Gastrocnemius medialis (tissue), 4 donors: ENCODE data around the gene FBXW2. TPM values are rescaled to one million over a fixed set of nuclear protein-coding genes. Genes with fewer than 3 reads are reported as not detected.
A peak's percentile ranks its signal among the peaks of the same experiment; 100 is the strongest.
"Not testable (repeated sequence)": the region's sequence is repeated elsewhere in the genome, so short reads cannot be mapped to it uniquely, and the experiment has no call there.

Experiments used
- ATAC-seq, 2 donors: fragments of 150-250 bp; one replicate each; pipeline ENCODE4 v1.9.1; 2016
- DNase-seq, 2 donors: peaks; one replicate each; pipeline ENCODE4 v3.0.0-alpha.2; 2019
- H3K27ac ChIP-seq, 4 donors: fragments of 200-600 bp; sonication (generic); 1 replicate in 1 of 4; 2 replicates in 3 of 4; pipeline ENCODE4 v1.5.1; 2016 to 2018; ENCODE audit warnings: mild to moderate bottlenecking in 2 of 4, moderate library complexity in 1 of 4
- H3K27me3 ChIP-seq, 3 donors: fragments of 200-600 bp; sonication (generic) in 2 of 3; 1 replicate in 1 of 3; 2 replicates in 2 of 3; pipeline versions ENCODE4 v1.5.1 to v1.6.0; 2016 to 2019; ENCODE audit warnings: mild to moderate bottlenecking in 1 of 3, moderate library complexity in 1 of 3
- H3K36me3 ChIP-seq, 2 donors: fragments of 200-600 bp; sonication (generic) in 1 of 2; one replicate each; pipeline ENCODE4 v1.5.1; 2017 to 2018
- H3K4me1 ChIP-seq, 2 donors: fragments of 200-600 bp; sonication (generic) in 1 of 2; one replicate each; pipeline ENCODE4 v1.5.1; 2016 to 2017; ENCODE audit warnings: mild to moderate bottlenecking in 2 of 2
- H3K4me3 ChIP-seq, 4 donors: fragments of 200-600 bp; sonication (generic) in 3 of 4; 1 replicate in 1 of 4; 2 replicates in 3 of 4; pipeline ENCODE4 v1.5.1; 2016 to 2019; ENCODE audit warnings: mild to moderate bottlenecking in 2 of 4
- H3K9me3 ChIP-seq, 3 donors: fragments of 200-600 bp; sonication (generic) in 2 of 3; 1 replicate in 1 of 3; 2 replicates in 2 of 3; pipeline ENCODE4 v1.5.1; 2016 to 2019
- CTCF ChIP-seq, 5 experiments: fragments of 450-650 bp in 3 of 5; fragments of 200-600 bp in 2 of 5; sonication (generic) in 2 of 5; IDR thresholded peaks in 4 of 5; conservative IDR thresholded peaks in 1 of 5; 1 replicate in 4 of 5; 2 replicates in 1 of 5; pipeline ENCODE4 v1.5.1; 2016 to 2019; ENCODE audit warnings: antibody characterized with exemption in 5 of 5, mild to moderate bottlenecking in 3 of 5, moderate library complexity in 3 of 5
- POLR2A ChIP-seq, 2 donors: fragments of 450-650 bp; IDR thresholded peaks; one replicate each; pipeline ENCODE4 v1.6.1; 2017; ENCODE audit warnings: antibody characterized with exemption in 2 of 2, mild to moderate bottlenecking in 2 of 2, moderate library complexity in 2 of 2
- in situ Hi-C, 4 donors: fragments of 200-750 bp; cut with MboI; loops; one replicate each; pipeline versions ENCODE4 v1.15.0 to v1.8.0; 2017; ENCODE audit warnings: low sequenced_read_pairs in 4 of 4
- intact Hi-C: fragments of 100-400 bp; cut with DNase I; formaldehyde crosslinking; loops from one replicate; pipeline ENCODE4 v1.15.1; 2023; ENCODE audit warnings: low total_unique reads
- total RNA-seq, 4 donors: library from RNA; depleted of rRNA; stranded (reverse); fragments of >200 nt; gene quantifications; one replicate each; pipeline versions ENCODE4 v1.1.0 to v1.2.3, GENCODE V29; 2016

Gene FBXW2
- total RNA-seq, 4 donors from 2014 or later: 17.0 to 20.0 (median 19.0) TPM

- intact Hi-C loops: no loop called here
- ATAC-seq: no peak
- Histone ChIP-seq H3K9me3 (peaks cover 0 to 8% (median 0%) of the 10 kb centered on the region in 3 donors), H3K36me3 (no peaks in the 10 kb centered on the region), H3K4me3 (no peak overlapping the region), H3K27me3 (no peaks in the 10 kb centered on the region), H3K27ac (no peak overlapping the region), H3K4me1 (no peaks in the 10 kb centered on the region)
- TF ChIP-seq POLR2A (IDR thresholded peaks at IDR 0.05): no peak
- no peak for TF ChIP-seq CTCF (IDR thresholded peaks at IDR 0.05 in 4 of 5, conservative IDR thresholded peaks at IDR 0.05 in 1 of 5)
- in situ Hi-C loops: no loop called here
- no peak for DNase-seq
These were observed 14.6 kb upstream of the FBXW2 start for GRCh38 chr9:120807607-120808379.

- H3K36me3 ChIP-seq, DNase-seq, in situ Hi-C loops, H3K4me1 ChIP-seq, H3K27me3 ChIP-seq, H3K9me3 ChIP-seq, intact Hi-C loops, ATAC-seq, H3K27ac ChIP-seq, H3K4me3 ChIP-seq: not testable (repeated sequence)
These were observed 11.7 kb upstream of the FBXW2 start for GRCh38 chr9:120804784-120805363.

DNA sequence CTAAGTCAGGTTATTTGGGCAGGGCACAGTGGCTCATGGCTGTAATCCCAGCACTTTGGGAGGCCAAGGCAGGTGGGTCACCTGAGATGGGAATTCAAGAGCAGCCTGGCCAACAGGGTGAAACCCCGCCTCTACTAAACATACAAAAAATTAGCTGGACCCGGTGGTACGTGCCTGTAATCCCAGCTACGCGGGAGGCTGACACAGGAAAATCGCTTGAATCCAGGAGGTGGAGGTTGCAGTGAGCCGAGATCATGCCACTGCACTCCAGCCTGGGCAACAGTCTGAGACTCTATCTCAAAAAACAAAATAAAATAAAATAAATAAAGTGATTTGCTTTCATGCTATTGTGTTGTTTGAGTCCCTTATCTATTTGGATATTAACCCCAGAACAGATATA is 8.2 kb upstream of the FBXW2 start:
- DNase-seq: no peak
- H3K36me3 ChIP-seq: no peaks in the 10 kb centered on the region
- H3K9me3 ChIP-seq: no peaks in the 10 kb centered on the region
- in situ Hi-C loops (no loop called here), intact Hi-C loops (no loop called here)
- ATAC-seq: no peak
- no peak overlapping the region for H3K27ac ChIP-seq
- H3K4me1 ChIP-seq: no peaks in the 10 kb centered on the region
- TF ChIP-seq CTCF (IDR thresholded peaks at IDR 0.05 in 4 of 5, conservative IDR thresholded peaks at IDR 0.05 in 1 of 5): no peak
- no peak overlapping the region for H3K4me3 ChIP-seq
- H3K27me3 ChIP-seq: no peaks in the 10 kb centered on the region

- Histone ChIP-seq H3K27me3 (no peaks in the 10 kb centered on the region), H3K9me3 (no peaks in the 10 kb centered on the region), H3K36me3 (peaks cover 0 to 22% of the 10 kb centered on the region in 2 donors), H3K4me1 (peaks cover 38 to 44% of the 10 kb centered on the region in 2 donors), H3K27ac (peak overlapping the region in 1 of 4 donors; percentile 84), H3K4me3 (no peak overlapping the region)
- ATAC-seq (no peak), DNase-seq (no peak)
- TF ChIP-seq POLR2A (IDR thresholded peaks at IDR 0.05) (no peak), CTCF (IDR thresholded peaks at IDR 0.05 in 4 of 5, conservative IDR thresholded peaks at IDR 0.05 in 1 of 5) (no peak)
- intact Hi-C loops (loop anchor here (5.0 kb wide), 1 partner anchor 209 kb away; the partner anchor contains the start of gene CDK5RAP2), in situ Hi-C loops (no loop called here)
These were observed 2.1 kb downstream of the FBXW2 start for GRCh38 chr9:120791161-120791560.

DNA sequence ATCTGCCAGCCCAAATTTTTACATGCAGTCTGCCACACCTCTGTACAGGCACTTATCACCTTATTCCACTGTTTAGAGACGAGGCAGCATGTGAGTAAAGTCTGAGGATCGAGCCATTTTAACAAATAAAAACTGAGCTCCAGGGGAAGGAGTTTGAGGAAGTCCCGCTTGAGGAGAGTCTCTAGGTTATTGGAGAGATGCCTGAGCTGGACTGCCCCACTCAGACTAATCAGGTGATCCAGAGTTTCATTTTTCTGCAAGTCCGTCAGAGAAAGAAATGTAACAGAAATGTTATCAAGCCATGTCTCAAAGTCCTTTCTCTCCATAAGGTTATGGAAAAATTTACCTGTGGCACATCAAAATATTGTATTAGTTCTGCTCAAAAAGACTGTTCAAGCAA is 5.3 kb downstream of the FBXW2 start:
- H3K4me1 ChIP-seq: peaks cover 35 to 38% of the 10 kb centered on the region in 2 donors
- ATAC-seq: no peak
- intact Hi-C loops: loop anchor here (2.0 kb wide), 1 partner anchor 147 kb away; no protein-coding TSS in a partner anchor

More for the DNA sequence above, 5.3 kb downstream of the FBXW2 start:
- Histone ChIP-seq H3K36me3 (peaks cover 0 to 26% of the 10 kb centered on the region in 2 donors), H3K4me3 (no peak overlapping the region), H3K27ac (peak overlapping the region in 2 of 4 donors; percentile 10 to 61), H3K27me3 (no peaks in the 10 kb centered on the region), H3K9me3 (no peaks in the 10 kb centered on the region)
- no peak for DNase-seq
- in situ Hi-C loops: no loop called here
- TF ChIP-seq POLR2A (IDR thresholded peaks at IDR 0.05): no peak
- TF ChIP-seq CTCF (IDR thresholded peaks at IDR 0.05 in 4 of 5, conservative IDR thresholded peaks at IDR 0.05 in 1 of 5): no peak
